Caco-2 (cell line): ENCODE measurements around the gene HOXB2. TPM values are rescaled to one million over a fixed set of nuclear protein-coding genes. Genes with fewer than 3 reads are reported as not detected.

ENCODE experiments used
- BruUV-seq: library from RNA; stranded (reverse); fragments of 400-500 nt; replicated peaks from 2 replicates; lab custom pipeline; 2021; lab: Mats Ljungman, UMichigan
- CTCF ChIA-PET: fragments of 300-600 bp; sonication (Branson Sonifier 250); formaldehyde crosslinking; loops from one replicate; lab custom pipeline; 2022; ENCODE audit warnings: antibody characterized with exemption; lab: Charles Lee
- POLR2A ChIA-PET: fragments of 300-600 bp; sonication (Branson Sonifier 250); formaldehyde crosslinking; loops from one replicate; lab custom pipeline; 2022; ENCODE audit warnings: antibody characterized with exemption; lab: Charles Lee
- DNase-seq, 2 experiments: peaks; one replicate each; pipeline versions ENCODE4 v3.0.0 to v3.0.0-alpha.2; 2020 to 2022
- H3K27me3 ChIP-seq: replicated peaks from 2 replicates; pipeline ENCODE4 v1.6.0; 2011; ENCODE audit warnings: low read length; ENCODE audit not compliant: control insufficient read depth, insufficient read depth
- H3K36me3 ChIP-seq: 2 replicates; pipeline ENCODE4 v1.5.1; 2011; ENCODE audit warnings: low read length; ENCODE audit not compliant: control insufficient read depth, insufficient read depth
- H3K4me1 ChIP-seq: fragments of 250-450 bp; sonication (Bioruptor Pico); 2 replicates; pipeline ENCODE4 v1.5.1; 2020; ENCODE audit warnings: mild to moderate bottlenecking
- H3K4me3 ChIP-seq: 2 replicates; pipeline ENCODE4 v1.5.1; 2011; ENCODE audit warnings: low read depth, mild to moderate bottlenecking, control low read depth, low read length
- H3K9me3 ChIP-seq: fragments of 250-450 bp; sonication (Bioruptor Pico); 2 replicates; pipeline ENCODE4 v1.5.1; 2020; ENCODE audit warnings: mild to moderate bottlenecking, moderate library complexity
- H3K27ac Mint-ChIP-seq: one replicate; pipeline ENCODE4 v1.8.0; 2022; ENCODE audit warnings: mixed read lengths; ENCODE audit not compliant: unreplicated experiment
- H3K27me3 Mint-ChIP-seq: one replicate; pipeline ENCODE4 v1.8.0; 2022; ENCODE audit warnings: mixed read lengths; ENCODE audit not compliant: insufficient read depth, unreplicated experiment
- H3K36me3 Mint-ChIP-seq: one replicate; pipeline ENCODE4 v1.8.0; 2022; ENCODE audit warnings: mild to moderate bottlenecking, mixed read lengths; ENCODE audit not compliant: insufficient read depth, unreplicated experiment
- H3K4me1 Mint-ChIP-seq: one replicate; pipeline ENCODE4 v1.8.0; 2022; ENCODE audit warnings: low read depth, mixed read lengths; ENCODE audit not compliant: unreplicated experiment
- H3K4me3 Mint-ChIP-seq: one replicate; pipeline ENCODE4 v1.8.0; 2022; ENCODE audit warnings: mild to moderate bottlenecking, moderate library complexity, mixed read lengths; ENCODE audit not compliant: unreplicated experiment
- H3K9me3 Mint-ChIP-seq: one replicate; pipeline ENCODE4 v1.8.0; 2022; ENCODE audit warnings: mixed read lengths; ENCODE audit not compliant: unreplicated experiment
- intact Hi-C: fragments of 100-400 bp; cut with micrococcal nuclease; formaldehyde crosslinking; loops from one replicate; pipeline ENCODE4 v1.10.0; 2022; ENCODE audit not compliant: unreplicated experiment
- total RNA-seq: library from RNA; stranded (reverse); gene quantifications from 2 replicates; pipeline ENCODE4 v1.2.3, GENCODE V29; 2022
- TF ChIP-seq, protein P1 (sequence below), 2 experiments: fragments of 200-600 bp in 1 of 2; IDR thresholded peaks; 1 replicate in 1 of 2; 2 replicates in 1 of 2; pipeline versions ENCODE4 v1.5.1 to v1.8.0; 2011 to 2022; ENCODE audit warnings: antibody characterized with exemption in 1 of 2, control low read depth in 1 of 2, inconsistent platforms in 1 of 2, low read depth in 1 of 2, low read length in 1 of 2, mild to moderate bottlenecking in 1 of 2, moderate library complexity in 1 of 2; ENCODE audit not compliant: insufficient read depth in 1 of 2, severe bottlenecking in 1 of 2, unreplicated experiment in 1 of 2

HOXB2 gene
- total RNA-seq, 1 experiment from 2014 or later, result 1.1 TPM

DNA sequence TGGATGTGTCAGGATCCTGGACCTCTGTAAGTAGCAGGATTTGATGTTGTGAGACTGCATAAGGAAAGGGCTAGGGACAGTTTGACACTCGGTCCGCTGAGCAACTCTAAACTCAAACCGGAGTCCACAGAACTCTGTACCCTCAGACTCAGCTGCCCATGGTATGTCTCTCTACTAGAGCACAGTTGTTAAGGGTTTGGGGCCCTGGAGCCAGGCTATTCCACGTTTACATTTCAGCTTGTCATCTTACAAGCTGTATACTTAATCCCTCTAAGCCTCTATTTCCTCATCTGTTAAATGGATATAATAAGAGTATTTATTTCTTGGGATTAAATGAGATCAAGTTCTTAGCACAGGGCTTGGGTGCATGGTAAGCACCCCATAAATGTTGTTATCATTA, 42.0 kb downstream of the HOXB2 start:
- Mint-ChIP-seq H3K4me3 (no peak overlapping the region), H3K36me3 (no peaks in the 10 kb centered on the region), H3K27me3 (peaks cover 3% of the 10 kb centered on the region), H3K4me1 (peaks cover 39% of the 10 kb centered on the region), H3K27ac (no peak overlapping the region), H3K9me3 (no peaks in the 10 kb centered on the region)
- H3K36me3 ChIP-seq, result no peaks in the 10 kb centered on the region
- H3K4me3 ChIP-seq, result no peak overlapping the region
- peaks cover 34% of the 10 kb centered on the region for H3K4me1 ChIP-seq
- ChIA-PET POLR2A (no interaction called here), CTCF (no interaction called here)
- BruUV-seq, result no TSS peak
- no peaks in the 10 kb centered on the region for H3K9me3 ChIP-seq
- H3K27me3 ChIP-seq, result no peaks in the 10 kb centered on the region
- TF ChIP-seq, protein P1, sequence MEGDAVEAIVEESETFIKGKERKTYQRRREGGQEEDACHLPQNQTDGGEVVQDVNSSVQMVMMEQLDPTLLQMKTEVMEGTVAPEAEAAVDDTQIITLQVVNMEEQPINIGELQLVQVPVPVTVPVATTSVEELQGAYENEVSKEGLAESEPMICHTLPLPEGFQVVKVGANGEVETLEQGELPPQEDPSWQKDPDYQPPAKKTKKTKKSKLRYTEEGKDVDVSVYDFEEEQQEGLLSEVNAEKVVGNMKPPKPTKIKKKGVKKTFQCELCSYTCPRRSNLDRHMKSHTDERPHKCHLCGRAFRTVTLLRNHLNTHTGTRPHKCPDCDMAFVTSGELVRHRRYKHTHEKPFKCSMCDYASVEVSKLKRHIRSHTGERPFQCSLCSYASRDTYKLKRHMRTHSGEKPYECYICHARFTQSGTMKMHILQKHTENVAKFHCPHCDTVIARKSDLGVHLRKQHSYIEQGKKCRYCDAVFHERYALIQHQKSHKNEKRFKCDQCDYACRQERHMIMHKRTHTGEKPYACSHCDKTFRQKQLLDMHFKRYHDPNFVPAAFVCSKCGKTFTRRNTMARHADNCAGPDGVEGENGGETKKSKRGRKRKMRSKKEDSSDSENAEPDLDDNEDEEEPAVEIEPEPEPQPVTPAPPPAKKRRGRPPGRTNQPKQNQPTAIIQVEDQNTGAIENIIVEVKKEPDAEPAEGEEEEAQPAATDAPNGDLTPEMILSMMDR (IDR thresholded peaks at IDR 0.05; ENCODE audit: insufficient read depth in 1 of 2, low read depth in 1 of 2, low read length in 1 of 2, severe bottlenecking in 1 of 2, unreplicated experiment in 1 of 2), result no peak
- intact Hi-C loops, result no loop called here
- DNase-seq, result no peak

DNA sequence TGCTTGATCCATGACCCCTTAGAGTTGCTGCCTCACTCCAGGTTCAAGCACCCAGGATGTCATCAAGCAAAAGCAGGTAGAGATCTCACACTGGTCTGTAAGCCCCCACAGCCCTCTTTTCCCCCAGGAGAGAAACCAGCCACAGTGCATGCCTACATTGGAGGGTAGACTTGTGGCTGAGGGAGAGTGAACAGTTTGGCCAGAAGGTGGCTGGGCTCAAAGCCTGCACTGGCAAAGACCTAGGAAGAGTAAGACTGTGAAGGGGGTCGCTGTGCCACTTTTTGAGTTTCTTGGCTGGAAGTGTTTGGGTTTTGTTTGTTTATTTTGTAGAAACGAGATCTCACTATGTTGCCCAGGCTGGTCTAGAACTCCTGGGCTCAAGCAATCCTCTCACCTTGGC, 42.6 kb downstream of the HOXB2 start:
- no peaks in the 10 kb centered on the region for H3K36me3 ChIP-seq
- POLR2A ChIA-PET, result no interaction called here
- TF ChIP-seq, protein P1 (IDR thresholded peaks at IDR 0.05; ENCODE audit: insufficient read depth in 1 of 2, low read depth in 1 of 2, low read length in 1 of 2, severe bottlenecking in 1 of 2, unreplicated experiment in 1 of 2), result no peak
- peaks cover 39% of the 10 kb centered on the region for H3K4me1 ChIP-seq
- Mint-ChIP-seq H3K4me3 (no peak overlapping the region), H3K27me3 (peaks cover 3% of the 10 kb centered on the region), H3K4me1 (peaks cover 45% of the 10 kb centered on the region), H3K27ac (no peak overlapping the region), H3K9me3 (no peaks in the 10 kb centered on the region), H3K36me3 (no peaks in the 10 kb centered on the region)
- no TSS peak for BruUV-seq
- no peak overlapping the region for H3K4me3 ChIP-seq
- H3K9me3 ChIP-seq, result no peaks in the 10 kb centered on the region
- H3K27me3 ChIP-seq, result no peaks in the 10 kb centered on the region
- intact Hi-C loops, result no loop called here
- no peak for DNase-seq
- CTCF ChIA-PET, result no interaction called here

DNA sequence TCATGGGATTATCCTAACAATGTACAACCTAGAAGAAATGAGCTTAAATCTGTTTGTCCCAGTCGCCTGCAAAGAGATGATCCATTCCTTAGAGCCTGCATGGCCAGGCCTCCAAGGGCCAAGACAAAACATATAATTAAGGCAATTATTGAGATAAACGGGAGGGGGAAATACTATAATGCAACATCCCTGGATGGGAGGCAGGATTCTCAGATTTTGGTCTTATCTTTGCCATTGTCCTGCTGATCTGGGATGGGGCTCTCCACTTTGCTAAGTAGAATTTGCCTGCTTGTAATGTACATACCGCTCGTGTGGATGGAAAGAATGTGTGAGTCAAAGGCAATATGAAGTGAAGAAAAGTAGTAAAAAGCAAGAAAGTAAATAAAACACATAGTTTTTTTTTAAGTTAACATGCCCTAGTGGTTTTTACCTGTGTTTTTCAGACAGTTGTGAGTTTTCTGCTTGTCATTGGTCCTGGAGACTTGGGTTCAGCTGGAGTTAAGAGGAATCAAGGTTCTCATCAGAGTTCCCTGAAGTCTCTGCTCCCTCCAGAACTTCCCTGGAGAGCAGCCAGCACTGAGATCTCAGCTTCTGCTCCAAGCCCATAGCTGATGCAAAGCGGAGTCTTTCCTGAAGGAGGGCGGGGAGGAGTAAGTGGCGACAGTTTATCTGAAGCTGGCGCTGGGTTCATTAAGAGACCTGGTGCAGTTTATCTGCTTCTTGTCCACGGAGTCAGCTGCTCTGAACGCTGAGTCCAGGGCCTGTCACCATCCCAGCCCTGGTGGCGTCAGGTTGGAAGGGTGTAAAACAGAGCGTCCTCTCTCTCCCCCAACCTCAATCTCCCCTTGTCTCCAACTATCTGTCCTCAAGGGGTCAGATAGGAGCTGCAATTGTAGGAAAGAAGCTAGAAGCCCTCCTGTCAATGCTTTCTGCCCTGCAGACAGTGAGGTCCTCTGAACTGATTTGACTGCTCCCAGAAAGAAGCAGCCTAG, 44.2 kb downstream of the HOXB2 start:
- peaks cover 39% of the 10 kb centered on the region for H3K4me1 ChIP-seq
- H3K9me3 Mint-ChIP-seq, result no peaks in the 10 kb centered on the region
- no peak overlapping the region for H3K4me3 Mint-ChIP-seq

More for the DNA sequence above, 44.2 kb downstream of the HOXB2 start:
- no TSS peak for BruUV-seq
- H3K4me3 ChIP-seq, result no peak overlapping the region
- H3K36me3 ChIP-seq, result no peaks in the 10 kb centered on the region
- no peak overlapping the region for H3K27ac Mint-ChIP-seq
- no peaks in the 10 kb centered on the region for H3K27me3 ChIP-seq
- intact Hi-C loops, result loop anchor here (1.0 kb wide), 2 partner anchors 8 to 13 kb away; no protein-coding TSS in a partner anchor
- ChIA-PET POLR2A (interaction anchor here (0.6 kb wide), 1 partner anchor 108 kb away, joined by 4 read pairs; no protein-coding TSS in a partner anchor), CTCF (interaction anchor here (0.6 to 1.4 kb wide), 18 partner anchors 8 to 165 kb away, joined by 3 to 11 read pairs (median 4); no protein-coding TSS in a partner anchor)
- H3K27me3 Mint-ChIP-seq, result peaks cover 3% of the 10 kb centered on the region
- peaks cover 43% of the 10 kb centered on the region for H3K4me1 Mint-ChIP-seq
- DNase-seq, result peak in 1 of 2 experiments; percentile 48
- H3K9me3 ChIP-seq, result no peaks in the 10 kb centered on the region
- TF ChIP-seq, protein P1 (IDR thresholded peaks at IDR 0.05; ENCODE audit: insufficient read depth in 1 of 2, low read depth in 1 of 2, low read length in 1 of 2, severe bottlenecking in 1 of 2, unreplicated experiment in 1 of 2), result peak; percentile 22 to 62
- no peaks in the 10 kb centered on the region for H3K36me3 Mint-ChIP-seq
